Central memory CD8-positive, alpha-beta T cell (primary cell): ENCODE results near the gene DZANK1.

Source experiments
- ATAC-seq: fragments of 150-1000 bp; cut with Tn5 transposase; replicated peaks from 2 replicates; pipeline ENCODE4 v1.10.0; 2022; ENCODE audit warnings: mild to moderate bottlenecking, moderate FRiP score, moderate number of reproducible peaks; ENCODE audit not compliant: poor library complexity, severe bottlenecking; ENCODE audit errors: extremely low read depth
- DNase-seq, 2 donors: peaks; one replicate each; pipeline ENCODE4 v3.0.0; 2021; ENCODE audit warnings: low spot score in 2 of 2
- H3K27ac Mint-ChIP-seq: one replicate; pipeline ENCODE4 v1.8.0; 2022; ENCODE audit warnings: low read depth, mild to moderate bottlenecking, moderate library complexity, mixed read lengths
- H3K27me3 Mint-ChIP-seq: one replicate; pipeline ENCODE4 v1.8.0; 2022; ENCODE audit warnings: mixed read lengths
- H3K36me3 Mint-ChIP-seq: one replicate; pipeline ENCODE4 v1.8.0; 2022; ENCODE audit warnings: mild to moderate bottlenecking, moderate library complexity, mixed read lengths; ENCODE audit not compliant: insufficient read depth
- H3K4me1 Mint-ChIP-seq: one replicate; pipeline ENCODE4 v1.8.0; 2022; ENCODE audit warnings: mixed read lengths
- H3K4me3 Mint-ChIP-seq: one replicate; pipeline ENCODE4 v1.8.0; 2022; ENCODE audit warnings: mild to moderate bottlenecking, moderate library complexity, mixed read lengths
- H3K9me3 Mint-ChIP-seq: one replicate; pipeline ENCODE4 v1.8.0; 2022; ENCODE audit warnings: mixed read lengths

The DZANK1 gene

DNA sequence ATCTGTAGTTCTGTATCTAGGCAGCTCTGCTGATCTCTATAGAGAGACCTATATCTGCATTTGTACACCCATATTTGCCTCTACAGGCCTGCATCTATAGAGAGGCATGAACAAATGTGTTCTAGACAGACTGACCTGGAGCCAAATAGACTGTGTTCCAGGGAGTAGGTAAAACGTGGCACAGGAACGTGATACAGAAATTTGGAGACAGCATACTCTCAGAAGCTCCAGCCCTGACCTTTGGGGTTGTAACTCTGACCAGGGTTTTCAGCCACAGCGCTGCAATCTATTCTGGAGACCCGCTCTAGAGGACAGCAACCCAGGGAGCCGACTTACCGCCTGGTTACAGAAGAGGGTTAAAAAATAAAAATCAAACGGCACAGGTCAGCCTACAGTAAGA lies 29.2 kb upstream of the DZANK1 start:
- peak overlapping the region; percentile 97 for H3K4me3 Mint-ChIP-seq
- H3K36me3 Mint-ChIP-seq: peaks cover 8% of the 10 kb centered on the region
- peaks cover 12% of the 10 kb centered on the region for H3K4me1 Mint-ChIP-seq
- ATAC-seq: no peak
- no peak for DNase-seq
- peak overlapping the region; percentile 82 for H3K27ac Mint-ChIP-seq
- H3K9me3 Mint-ChIP-seq: no peaks in the 10 kb centered on the region
- H3K27me3 Mint-ChIP-seq: no peaks in the 10 kb centered on the region

DNA sequence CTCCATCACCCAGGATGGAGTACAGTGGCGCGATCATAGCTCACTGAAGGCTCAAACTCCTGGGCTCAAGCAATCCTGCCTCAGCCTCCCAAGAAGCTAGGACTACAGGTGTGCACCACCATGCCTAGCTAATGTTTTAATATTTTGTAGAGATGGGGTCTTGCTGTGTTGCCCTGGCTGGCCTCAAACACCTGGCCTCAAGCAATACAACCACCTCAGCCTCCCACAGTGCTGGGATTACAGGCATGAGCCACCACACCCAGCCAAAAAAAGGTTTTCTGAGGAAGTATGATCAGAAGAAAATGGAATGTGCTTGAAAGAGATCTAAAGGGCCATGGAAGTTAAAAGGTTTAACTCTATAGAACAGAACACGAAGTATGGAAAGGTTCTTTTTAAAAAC lies 21.5 kb upstream of the DZANK1 start:
- no peak for ATAC-seq
- H3K4me1 Mint-ChIP-seq: no peaks in the 10 kb centered on the region
- H3K4me3 Mint-ChIP-seq: no peak overlapping the region
- no peak overlapping the region for H3K27ac Mint-ChIP-seq
- no peaks in the 10 kb centered on the region for H3K9me3 Mint-ChIP-seq
- H3K36me3 Mint-ChIP-seq: peaks cover 26% of the 10 kb centered on the region
- DNase-seq: no peak
- no peaks in the 10 kb centered on the region for H3K27me3 Mint-ChIP-seq

DNA sequence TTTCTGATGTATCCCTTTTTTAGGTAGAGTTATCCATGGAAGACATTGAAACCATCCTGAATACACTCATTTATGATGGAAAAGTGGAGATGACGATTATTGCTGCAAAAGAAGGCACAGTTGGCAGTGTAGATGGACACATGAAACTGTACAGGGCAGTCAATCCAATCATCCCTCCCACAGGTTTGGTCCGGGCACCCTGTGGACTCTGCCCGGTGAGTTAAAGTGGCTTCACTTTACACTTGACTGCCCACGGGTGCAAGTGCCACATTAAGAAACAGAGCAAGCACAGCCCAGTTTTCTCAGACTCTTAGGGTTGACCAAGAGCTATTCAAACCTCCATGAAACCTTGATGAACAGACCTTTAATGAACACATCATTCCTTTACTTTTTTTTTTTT lies 14.8 kb upstream of the DZANK1 start:
- no peaks in the 10 kb centered on the region for H3K9me3 Mint-ChIP-seq
- no peak overlapping the region for H3K4me3 Mint-ChIP-seq
- no peak for DNase-seq
- H3K36me3 Mint-ChIP-seq: peaks cover 44% of the 10 kb centered on the region
- H3K27ac Mint-ChIP-seq: no peak overlapping the region
- H3K4me1 Mint-ChIP-seq: no peaks in the 10 kb centered on the region
- H3K27me3 Mint-ChIP-seq: no peaks in the 10 kb centered on the region
- no peak for ATAC-seq

DNA sequence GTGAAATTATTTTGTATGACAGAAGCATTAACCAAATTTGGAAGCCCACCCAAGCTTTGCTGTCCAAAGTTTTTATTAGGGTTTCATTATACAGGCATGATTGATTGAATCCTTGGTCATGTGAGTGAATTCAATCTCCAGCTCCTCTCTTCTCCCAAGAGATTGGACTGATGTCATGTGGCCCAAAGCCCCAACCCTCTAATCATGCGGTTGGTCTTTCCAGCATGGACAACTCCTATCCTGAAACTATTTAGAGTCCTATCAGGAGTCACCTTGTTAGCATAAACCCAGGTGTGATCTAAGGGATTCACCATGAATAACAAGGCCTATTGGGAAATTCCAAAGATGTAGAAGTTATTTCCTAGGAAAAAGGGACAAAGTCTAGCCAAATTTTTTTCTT lies 11.0 kb upstream of the DZANK1 start:
- H3K4me1 Mint-ChIP-seq: no peaks in the 10 kb centered on the region
- H3K9me3 Mint-ChIP-seq: no peaks in the 10 kb centered on the region
- no peaks in the 10 kb centered on the region for H3K27me3 Mint-ChIP-seq
- H3K36me3 Mint-ChIP-seq: peaks cover 61% of the 10 kb centered on the region
- no peak overlapping the region for H3K27ac Mint-ChIP-seq
- no peak overlapping the region for H3K4me3 Mint-ChIP-seq
- DNase-seq (no peak), ATAC-seq (no peak)

DNA sequence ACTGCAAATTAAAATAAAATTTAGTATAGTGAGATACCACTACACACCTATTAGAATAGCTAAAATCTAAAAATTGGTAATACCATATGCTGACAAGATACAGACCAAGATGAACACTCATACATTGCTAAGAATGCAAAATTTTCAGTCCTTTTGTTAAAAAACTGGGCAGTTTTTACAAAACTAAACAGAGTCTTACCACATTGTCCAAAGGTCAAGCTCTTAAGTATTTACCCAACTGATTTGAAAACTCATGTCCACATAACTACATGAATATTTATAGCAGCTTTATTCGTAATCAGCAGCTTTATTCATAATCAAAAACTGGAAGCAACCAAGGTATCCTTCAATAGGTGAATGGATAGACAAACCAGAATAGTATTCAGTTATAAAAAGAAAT lies 10.4 kb upstream of the DZANK1 start:
- no peaks in the 10 kb centered on the region for H3K9me3 Mint-ChIP-seq
- no peak for DNase-seq
- no peaks in the 10 kb centered on the region for H3K4me1 Mint-ChIP-seq
- H3K27me3 Mint-ChIP-seq: no peaks in the 10 kb centered on the region
- H3K36me3 Mint-ChIP-seq: peaks cover 57% of the 10 kb centered on the region
- no peak overlapping the region for H3K27ac Mint-ChIP-seq
- no peak for ATAC-seq
- H3K4me3 Mint-ChIP-seq: no peak overlapping the region

DNA sequence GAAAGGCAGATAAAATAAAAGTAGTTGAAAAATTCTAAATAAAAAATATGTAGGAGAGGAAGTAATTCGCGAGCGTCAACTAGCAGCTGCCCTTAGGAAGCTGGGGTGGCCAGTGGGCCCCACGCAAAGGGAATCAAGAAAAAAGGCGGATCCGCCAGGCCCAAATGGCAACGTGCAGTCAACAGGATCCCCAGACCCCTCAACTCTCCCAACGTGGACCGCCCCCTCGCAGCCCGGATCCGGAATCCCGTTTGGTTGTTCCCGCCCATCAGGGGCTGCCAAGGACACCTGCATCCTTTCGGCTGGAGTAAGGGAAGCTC lies 296 bp downstream of the DZANK1 start:
- Mint-ChIP-seq H3K36me3 (peaks cover 15% of the 10 kb centered on the region), H3K4me3 (peak overlapping the region; percentile 98), H3K4me1 (peaks cover 28% of the 10 kb centered on the region), H3K9me3 (no peaks in the 10 kb centered on the region), H3K27me3 (no peaks in the 10 kb centered on the region), H3K27ac (peak overlapping the region; percentile 96)
- DNase-seq (no peak), ATAC-seq (peak; percentile 8)

DNA sequence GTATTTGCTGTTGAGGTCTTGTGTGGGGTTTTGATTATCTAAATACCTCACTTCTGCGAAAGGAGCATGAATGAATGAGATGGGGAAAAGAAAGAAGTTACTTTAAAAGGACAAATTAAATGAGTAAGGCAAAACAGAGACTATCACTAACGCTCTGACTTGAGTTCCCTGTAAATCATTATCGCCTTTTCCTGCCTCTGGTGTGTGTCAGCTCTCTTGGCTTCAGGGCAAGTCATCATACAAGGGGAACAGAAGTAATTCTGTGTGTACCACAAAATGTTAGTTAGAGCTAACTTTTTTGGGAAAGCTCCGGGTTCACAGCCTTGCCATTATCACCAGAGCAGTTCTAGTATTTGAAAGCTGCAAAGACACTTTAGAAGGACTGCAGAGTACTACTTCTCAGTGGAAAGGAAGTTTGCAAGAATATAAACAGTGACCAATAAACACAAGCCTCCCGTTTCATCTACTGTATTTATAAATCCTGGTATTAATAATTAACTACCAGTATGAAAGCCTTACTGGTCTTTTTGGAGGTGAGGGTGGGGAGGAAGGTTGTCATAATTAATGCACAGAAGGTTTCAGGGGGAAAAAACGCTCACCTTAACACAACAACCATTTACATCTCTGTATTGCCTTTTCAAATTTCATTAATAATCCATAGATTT lies 1.2 kb downstream of the DZANK1 start:
- Mint-ChIP-seq H3K4me1 (peaks cover 28% of the 10 kb centered on the region), H3K27ac (no peak overlapping the region), H3K4me3 (peak overlapping the region; percentile 98)

DNA sequence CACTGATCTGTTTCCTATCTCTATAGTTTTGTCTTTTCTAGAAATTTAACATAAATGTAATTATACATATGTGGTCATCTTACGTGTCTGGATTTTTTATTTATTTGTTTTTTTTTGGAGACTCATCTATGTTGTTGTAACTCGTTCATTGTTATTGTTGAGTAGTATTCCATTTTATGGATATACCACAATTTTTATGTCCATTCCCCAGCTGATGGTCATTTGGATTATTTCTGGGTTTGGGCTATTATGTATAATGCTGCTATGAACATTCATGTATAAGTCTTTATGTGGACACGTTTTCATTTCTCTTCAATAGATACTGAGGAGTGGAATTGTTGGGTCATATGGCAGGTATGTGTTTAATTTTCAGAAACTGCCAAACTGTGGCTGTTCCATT lies 10.2 kb downstream of the DZANK1 start:
- ATAC-seq (no peak), DNase-seq (no peak)
- no peak overlapping the region for H3K4me3 Mint-ChIP-seq
- no peak overlapping the region for H3K27ac Mint-ChIP-seq
- H3K9me3 Mint-ChIP-seq: peaks cover 5% of the 10 kb centered on the region
- H3K4me1 Mint-ChIP-seq: no peaks in the 10 kb centered on the region
- H3K36me3 Mint-ChIP-seq: peaks cover 1% of the 10 kb centered on the region
- H3K27me3 Mint-ChIP-seq: no peaks in the 10 kb centered on the region

More for the DNA sequence above, 1.2 kb downstream of the DZANK1 start:
- peaks cover 12% of the 10 kb centered on the region for H3K36me3 Mint-ChIP-seq
- H3K9me3 Mint-ChIP-seq: no peaks in the 10 kb centered on the region
- ATAC-seq (no peak), DNase-seq (no peak)
- no peaks in the 10 kb centered on the region for H3K27me3 Mint-ChIP-seq

DNA sequence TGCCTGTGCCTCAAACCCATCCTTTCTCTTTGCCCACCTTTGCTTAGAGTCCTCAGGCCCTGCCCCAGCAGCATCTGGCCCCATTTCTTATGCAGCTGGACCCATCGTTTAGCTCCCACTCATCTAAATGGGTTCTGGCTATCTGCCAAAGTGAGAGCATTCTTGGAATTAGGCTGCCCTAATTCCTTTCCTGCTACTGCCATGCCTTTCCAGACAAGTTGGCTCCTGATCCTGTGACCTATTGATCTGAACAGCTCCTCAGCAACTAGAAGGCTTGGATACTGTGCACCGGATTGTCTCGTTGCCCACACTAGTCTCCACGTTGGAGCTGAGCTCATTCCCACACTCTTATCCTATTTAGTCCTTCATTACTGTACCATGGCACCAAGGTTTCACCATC lies 22.9 kb downstream of the DZANK1 start:
- ATAC-seq (no peak), DNase-seq (no peak)
- Mint-ChIP-seq H3K9me3 (no peaks in the 10 kb centered on the region), H3K27me3 (no peaks in the 10 kb centered on the region), H3K4me3 (no peak overlapping the region), H3K27ac (no peak overlapping the region), H3K36me3 (peaks cover 1% of the 10 kb centered on the region), H3K4me1 (no peaks in the 10 kb centered on the region)

DNA sequence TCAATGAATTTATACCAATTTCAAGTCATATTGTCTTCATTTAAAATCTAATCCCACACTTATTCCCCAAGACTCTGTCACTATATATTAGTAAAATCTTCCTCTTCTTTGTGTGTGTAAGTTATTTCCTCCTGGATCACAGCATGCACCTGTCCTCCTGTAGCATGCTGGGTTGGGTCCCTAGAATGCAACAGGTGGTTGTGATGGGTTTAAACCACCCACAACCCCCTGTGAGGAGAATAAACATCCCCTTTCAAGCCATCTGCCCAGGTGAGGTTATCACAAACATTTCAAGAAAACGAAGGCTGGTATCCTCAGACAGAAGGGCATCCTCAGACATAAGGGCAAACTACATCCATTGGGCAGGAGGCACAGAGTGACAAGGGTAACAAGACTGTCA lies 26.4 kb downstream of the DZANK1 start:
- Mint-ChIP-seq H3K9me3 (no peaks in the 10 kb centered on the region), H3K36me3 (no peaks in the 10 kb centered on the region)

DNA sequence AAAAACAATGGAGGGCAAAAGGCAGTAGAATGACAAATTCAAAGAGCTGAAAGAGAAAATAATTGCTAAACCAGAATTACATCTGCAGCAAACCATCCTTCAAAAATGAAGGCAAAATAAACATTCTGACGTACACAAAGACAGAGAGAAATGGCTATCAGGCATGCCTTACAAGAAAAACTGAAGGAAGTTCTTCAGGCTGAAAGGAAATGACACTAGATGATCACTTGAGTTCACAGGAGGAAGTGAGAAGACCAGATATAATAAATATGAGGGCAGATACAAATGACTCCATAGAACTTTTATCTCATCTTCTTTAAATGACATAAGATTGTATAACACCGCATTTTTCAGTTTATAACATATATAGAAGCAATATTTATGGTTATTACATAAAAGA lies 30.0 kb downstream of the DZANK1 start:
- no peak for DNase-seq
- Mint-ChIP-seq H3K4me3 (no peak overlapping the region), H3K9me3 (no peaks in the 10 kb centered on the region), H3K4me1 (no peaks in the 10 kb centered on the region), H3K27ac (peak overlapping the region; percentile 86), H3K36me3 (no peaks in the 10 kb centered on the region), H3K27me3 (no peaks in the 10 kb centered on the region)
- no peak for ATAC-seq

More for the DNA sequence above, 26.4 kb downstream of the DZANK1 start:
- DNase-seq (no peak), ATAC-seq (no peak)
- H3K4me3 Mint-ChIP-seq: no peak overlapping the region
- H3K4me1 Mint-ChIP-seq: no peaks in the 10 kb centered on the region
- no peaks in the 10 kb centered on the region for H3K27me3 Mint-ChIP-seq
- no peak overlapping the region for H3K27ac Mint-ChIP-seq

DNA sequence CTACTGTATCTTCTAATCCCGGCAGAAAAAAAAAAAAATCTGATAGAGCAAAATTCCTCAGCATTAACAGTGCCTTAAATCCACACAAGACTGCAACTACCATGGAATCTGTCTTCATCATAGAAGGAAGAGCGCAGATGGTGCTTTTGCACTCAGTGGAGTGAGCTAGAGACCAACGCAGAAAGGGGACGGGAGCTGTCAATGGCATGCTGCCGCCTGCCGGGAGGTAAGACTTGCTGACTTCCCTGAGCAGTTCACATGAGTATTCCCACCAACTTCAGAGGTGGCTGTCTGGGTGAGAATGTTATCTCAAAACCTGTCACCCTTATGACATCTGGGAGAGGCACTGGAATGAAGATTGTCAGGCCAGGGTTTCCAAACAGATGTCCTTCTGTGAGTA lies 35.6 kb downstream of the DZANK1 start:
- no peak overlapping the region for H3K27ac Mint-ChIP-seq
- ATAC-seq: no peak
- no peak for DNase-seq
- no peaks in the 10 kb centered on the region for H3K36me3 Mint-ChIP-seq
- H3K4me3 Mint-ChIP-seq: no peak overlapping the region
- no peaks in the 10 kb centered on the region for H3K9me3 Mint-ChIP-seq
- no peaks in the 10 kb centered on the region for H3K4me1 Mint-ChIP-seq
- H3K27me3 Mint-ChIP-seq: no peaks in the 10 kb centered on the region

DNA sequence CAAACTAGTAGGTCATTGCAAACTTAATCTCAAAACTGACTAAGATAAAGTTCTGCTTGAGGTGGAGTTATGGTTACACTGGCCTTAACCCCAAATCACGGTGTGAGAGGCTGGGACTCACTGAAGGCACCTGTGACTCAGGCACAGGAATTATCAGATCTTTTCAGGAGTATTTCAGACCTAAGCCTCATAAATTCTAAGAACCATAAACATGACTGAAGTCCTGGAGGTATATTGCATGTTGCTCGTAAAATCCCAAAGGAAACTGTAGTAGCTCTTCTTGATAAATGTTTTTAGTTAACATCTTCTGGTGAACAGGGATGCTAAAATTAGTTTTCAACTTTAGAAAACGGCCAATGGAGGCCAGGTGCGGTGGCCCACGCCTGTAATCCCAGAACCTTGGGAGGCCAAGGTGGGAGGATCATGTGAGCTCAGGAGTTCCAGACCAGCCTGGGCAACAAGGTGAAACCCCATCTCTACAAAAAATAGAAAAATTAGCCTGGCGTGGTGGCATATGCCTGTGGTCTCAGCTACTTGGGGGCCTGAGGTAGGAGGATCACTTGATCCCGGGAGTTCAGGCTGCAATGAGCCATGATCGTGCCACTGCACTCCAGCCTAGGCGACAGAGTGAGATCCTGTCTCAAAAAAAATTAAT lies 36.5 kb downstream of the DZANK1 start:
- no peaks in the 10 kb centered on the region for H3K4me1 Mint-ChIP-seq
- H3K36me3 Mint-ChIP-seq: no peaks in the 10 kb centered on the region
- no peak overlapping the region for H3K27ac Mint-ChIP-seq
- DNase-seq (no peak), ATAC-seq (no peak)
- no peaks in the 10 kb centered on the region for H3K9me3 Mint-ChIP-seq
- no peaks in the 10 kb centered on the region for H3K27me3 Mint-ChIP-seq
- no peak overlapping the region for H3K4me3 Mint-ChIP-seq
